Suprapubic skin (tissue), 3 donors: Measurements from ENCODE around the gene DLL4.

ENCODE experiments used
- POLR2A ChIP-seq, 2 donors: fragments of 450-650 bp; IDR thresholded peaks; one replicate each; pipeline ENCODE4 v1.6.1; 2017; ENCODE audit warnings: antibody characterized with exemption in 2 of 2, mild to moderate bottlenecking in 2 of 2, moderate library complexity in 2 of 2
- TF ChIP-seq, protein P1 (sequence below), 2 donors: fragments of 200-600 bp in 1 of 2; fragments of 450-650 bp in 1 of 2; sonication (generic) in 1 of 2; IDR thresholded peaks; one replicate each; pipeline ENCODE4 v1.5.1; 2016 to 2019; ENCODE audit warnings: antibody characterized with exemption in 2 of 2, mild to moderate bottlenecking in 1 of 2, moderate library complexity in 1 of 2

GRCh38 chr15:40908095-40908494 lies 21.0 kb upstream of the DLL4 start:
- no peak for TF ChIP-seq POLR2A (IDR thresholded peaks at IDR 0.05)
- TF ChIP-seq, protein P1, sequence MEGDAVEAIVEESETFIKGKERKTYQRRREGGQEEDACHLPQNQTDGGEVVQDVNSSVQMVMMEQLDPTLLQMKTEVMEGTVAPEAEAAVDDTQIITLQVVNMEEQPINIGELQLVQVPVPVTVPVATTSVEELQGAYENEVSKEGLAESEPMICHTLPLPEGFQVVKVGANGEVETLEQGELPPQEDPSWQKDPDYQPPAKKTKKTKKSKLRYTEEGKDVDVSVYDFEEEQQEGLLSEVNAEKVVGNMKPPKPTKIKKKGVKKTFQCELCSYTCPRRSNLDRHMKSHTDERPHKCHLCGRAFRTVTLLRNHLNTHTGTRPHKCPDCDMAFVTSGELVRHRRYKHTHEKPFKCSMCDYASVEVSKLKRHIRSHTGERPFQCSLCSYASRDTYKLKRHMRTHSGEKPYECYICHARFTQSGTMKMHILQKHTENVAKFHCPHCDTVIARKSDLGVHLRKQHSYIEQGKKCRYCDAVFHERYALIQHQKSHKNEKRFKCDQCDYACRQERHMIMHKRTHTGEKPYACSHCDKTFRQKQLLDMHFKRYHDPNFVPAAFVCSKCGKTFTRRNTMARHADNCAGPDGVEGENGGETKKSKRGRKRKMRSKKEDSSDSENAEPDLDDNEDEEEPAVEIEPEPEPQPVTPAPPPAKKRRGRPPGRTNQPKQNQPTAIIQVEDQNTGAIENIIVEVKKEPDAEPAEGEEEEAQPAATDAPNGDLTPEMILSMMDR (IDR thresholded peaks at IDR 0.05) = no peak
